Measurements from ENCODE around the gene LEF1. TPM values are rescaled to one million over a fixed set of nuclear protein-coding genes. Genes with fewer than 3 reads are reported as not detected.

The LEF1 gene
- total and polyA plus RNA-seq, 9 of the 15 experiments (the other 6 are each of a cell fraction or from before 2014, with no cell fraction given) = 15.1 to 81.1 (median 29.7) TPM

GRCh38 chr4:108114503-108114902, 54.2 kb downstream of the LEF1 start (continued):
- TF ChIP-seq, protein P1, sequence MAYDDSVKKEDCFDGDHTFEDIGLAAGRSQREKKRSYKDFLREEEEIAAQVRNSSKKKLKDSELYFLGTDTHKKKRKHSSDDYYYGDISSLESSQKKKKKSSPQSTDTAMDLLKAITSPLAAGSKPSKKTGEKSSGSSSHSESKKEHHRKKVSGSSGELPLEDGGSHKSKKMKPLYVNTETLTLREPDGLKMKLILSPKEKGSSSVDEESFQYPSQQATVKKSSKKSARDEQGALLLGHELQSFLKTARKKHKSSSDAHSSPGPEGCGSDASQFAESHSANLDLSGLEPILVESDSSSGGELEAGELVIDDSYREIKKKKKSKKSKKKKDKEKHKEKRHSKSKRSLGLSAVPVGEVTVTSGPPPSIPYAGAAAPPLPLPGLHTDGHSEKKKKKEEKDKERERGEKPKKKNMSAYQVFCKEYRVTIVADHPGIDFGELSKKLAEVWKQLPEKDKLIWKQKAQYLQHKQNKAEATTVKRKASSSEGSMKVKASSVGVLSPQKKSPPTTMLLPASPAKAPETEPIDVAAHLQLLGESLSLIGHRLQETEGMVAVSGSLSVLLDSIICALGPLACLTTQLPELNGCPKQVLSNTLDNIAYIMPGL (CRISPR knock-in tag; IDR thresholded peaks at IDR 0.05) = no peak
- TF ChIP-seq CEBPG (CRISPR knock-in tag; IDR thresholded peaks at IDR 0.05) = peak; percentile 50; the same call in 1 of the 2 replicates
- no peak for TF ChIP-seq CEBPG (tag; conservative IDR thresholded peaks at IDR 0.05 in 1 of 2, IDR thresholded peaks at IDR 0.05 in 1 of 2)
- TF ChIP-seq ZNF41 (CRISPR knock-in tag; conservative IDR thresholded peaks at IDR 0.05) = no peak
- TF ChIP-seq ETS1 (conservative IDR thresholded peaks at IDR 0.05; ENCODE audit: control insufficient read depth, low read depth, low read length) = 0 out of 2 replicates have a peak, but pooled peaks have one; percentile 47
- TF ChIP-seq, protein P2, sequence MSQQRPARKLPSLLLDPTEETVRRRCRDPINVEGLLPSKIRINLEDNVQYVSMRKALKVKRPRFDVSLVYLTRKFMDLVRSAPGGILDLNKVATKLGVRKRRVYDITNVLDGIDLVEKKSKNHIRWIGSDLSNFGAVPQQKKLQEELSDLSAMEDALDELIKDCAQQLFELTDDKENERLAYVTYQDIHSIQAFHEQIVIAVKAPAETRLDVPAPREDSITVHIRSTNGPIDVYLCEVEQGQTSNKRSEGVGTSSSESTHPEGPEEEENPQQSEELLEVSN (IDR thresholded peaks at IDR 0.05; ENCODE audit: borderline replicate concordance in 1 of 2, extremely low read depth in 1 of 2, insufficient read depth in 1 of 2, insufficient read length in 1 of 2, low read depth in 1 of 2, low read length in 1 of 2, poor library complexity in 1 of 2, severe bottlenecking in 1 of 2) = no peak
- no peak; the same call in 1 of the 2 replicates for TF ChIP-seq MAFG (tag; conservative IDR thresholded peaks at IDR 0.05)
- TF ChIP-seq EP300 (IDR thresholded peaks at IDR 0.05; ENCODE audit: low read length) = peak; percentile 91
- peak in 1 of 2 experiments; percentile 45 for TF ChIP-seq AFF1 (IDR thresholded peaks at IDR 0.05; ENCODE audit: low read depth in 1 of 2, partially characterized antibody in 2 of 2)
- TF ChIP-seq STAT5B (CRISPR knock-in tag; IDR thresholded peaks at IDR 0.05) = no peak
- no peak for TF ChIP-seq ATF1 (CRISPR knock-in tag; IDR thresholded peaks at IDR 0.05)
- TF ChIP-seq ATF1 (tag; IDR thresholded peaks at IDR 0.05) = peak; percentile 59
- TF ChIP-seq NFXL1 (CRISPR knock-in tag; IDR thresholded peaks at IDR 0.05) = no peak
- peak; percentile 76 to 87; a peak in 3 of 4 replicates for TF ChIP-seq TBL1XR1 (IDR thresholded peaks at IDR 0.05; ENCODE audit: low read length in 2 of 2)
- peak; percentile 89 to 91 for TF ChIP-seq TRIM24 (IDR thresholded peaks at IDR 0.05)
- no peak for TF ChIP-seq TCFL5 (CRISPR knock-in tag; conservative IDR thresholded peaks at IDR 0.05)
- TF ChIP-seq TAL1 (IDR thresholded peaks at IDR 0.05) = peak; percentile 96
- TF ChIP-seq, protein P3, sequence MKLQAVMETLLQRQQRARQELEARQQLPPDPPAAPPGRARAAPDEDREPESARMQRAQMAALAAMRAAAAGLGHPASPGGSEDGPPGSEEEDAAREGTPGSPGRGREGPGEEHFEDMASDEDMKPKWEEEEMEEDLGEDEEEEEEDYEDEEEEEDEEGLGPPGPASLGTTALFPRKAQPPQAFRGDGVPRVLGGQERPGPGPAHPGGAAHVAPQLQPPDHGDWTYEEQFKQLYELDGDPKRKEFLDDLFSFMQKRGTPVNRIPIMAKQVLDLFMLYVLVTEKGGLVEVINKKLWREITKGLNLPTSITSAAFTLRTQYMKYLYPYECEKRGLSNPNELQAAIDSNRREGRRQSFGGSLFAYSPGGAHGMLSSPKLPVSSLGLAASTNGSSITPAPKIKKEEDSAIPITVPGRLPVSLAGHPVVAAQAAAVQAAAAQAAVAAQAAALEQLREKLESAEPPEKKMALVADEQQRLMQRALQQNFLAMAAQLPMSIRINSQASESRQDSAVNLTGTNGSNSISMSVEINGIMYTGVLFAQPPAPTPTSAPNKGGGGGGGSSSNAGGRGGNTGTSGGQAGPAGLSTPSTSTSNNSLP (IDR thresholded peaks at IDR 0.05; ENCODE audit: borderline replicate concordance, low read depth, low read length) = peak; percentile 76; the same call in 1 of the 2 replicates
- peak; percentile 96 for TF ChIP-seq PML (IDR thresholded peaks at IDR 0.05; ENCODE audit: low read length)

All from K562 (cell line).